ENCODE measurements around the gene KCNRG. TPM values are rescaled to one million over a fixed set of nuclear protein-coding genes. Genes with fewer than 3 reads are reported as not detected.

The KCNRG gene

GRCh38 chr13:50070186-50070585 lies 54.9 kb downstream of the KCNRG start:
- H3K9me3 ChIP-seq (ENCODE audit: control insufficient read depth, low read length): no peaks in the 10 kb centered on the region
- no peak overlapping the region for H2AFZ ChIP-seq (ENCODE audit: low read depth, low read length)
- H2BK15ac ChIP-seq (ENCODE audit: low read depth, poor library complexity, severe bottlenecking): no peak overlapping the region
- H4K91ac ChIP-seq (ENCODE audit: low read length): no peak overlapping the region
- H3K4me2 ChIP-seq (ENCODE audit: low read length, poor library complexity, severe bottlenecking): no peak overlapping the region
- H3K27ac ChIP-seq (ENCODE audit: low read length, poor library complexity, severe bottlenecking): no peak overlapping the region
- peaks cover 2% of the 10 kb centered on the region for H3K4me1 ChIP-seq (ENCODE audit: control insufficient read depth, insufficient read depth, low read depth, low read length)
- H3K18ac ChIP-seq (ENCODE audit: low read depth in 1 of 2, low read length in 2 of 2): no peak overlapping the region
- H2BK5ac ChIP-seq (ENCODE audit: low read depth, low read length, poor library complexity, severe bottlenecking): no peak overlapping the region
- no peak for DNase-seq
- H3K27me3 ChIP-seq (ENCODE audit: control insufficient read depth in 1 of 2, insufficient read depth in 1 of 2, low read length in 2 of 2): no peaks in the 10 kb centered on the region
- no peak overlapping the region for H3K14ac ChIP-seq (ENCODE audit: low read length in 2 of 2)
- no peak overlapping the region for H2BK12ac ChIP-seq (ENCODE audit: low read length in 2 of 2)
- H3K23ac ChIP-seq (ENCODE audit: low read length in 2 of 2): no peak overlapping the region
- H3K4ac ChIP-seq (ENCODE audit: low read depth in 1 of 2, low read length in 2 of 2): no peak overlapping the region
- peaks cover 6% of the 10 kb centered on the region for H3K79me1 ChIP-seq (replicated peaks; ENCODE audit: low read length, poor library complexity, severe bottlenecking)
- H3K9ac ChIP-seq (ENCODE audit: low read length): peak overlapping the region; percentile 96
- H4K8ac ChIP-seq (ENCODE audit: low read length): no peak overlapping the region
- peaks cover 0 to 56% of the 10 kb centered on the region in 2 experiments for H3K36me3 ChIP-seq (ENCODE audit: control insufficient read depth in 1 of 2, insufficient read depth in 2 of 2, low read depth in 1 of 2, low read length in 2 of 2)
- H2AK5ac ChIP-seq (ENCODE audit: low read length, severe bottlenecking): no peak overlapping the region
- H2BK120ac ChIP-seq (ENCODE audit: low read depth, low read length): no peak overlapping the region
- no peak overlapping the region for H3K4me3 ChIP-seq (ENCODE audit: insufficient read depth in 1 of 2, low read depth in 1 of 2, low read length in 2 of 2)

Small RNAs within 50 kb of the gene (small RNA-seq; reads per million reads assigned to genes)
- gene MIR16-1 (ENCODE audit: low read depth) (61.8 reads per million, percentile 91 among the genes with 10 or more reads in this experiment), gene MIR3613 (ENCODE audit: low read depth) (15.5 reads per million, percentile 84 among the genes with 10 or more reads in this experiment), gene RF02105 (ENCODE audit: low read depth) (not detected), gene RF02106 (ENCODE audit: low read depth) (not detected), gene RF02107 (ENCODE audit: low read depth) (not detected), gene RF02108 (ENCODE audit: low read depth) (not detected)

All from mesenchymal stem cell (in vitro differentiated cells and primary cell).